HTERT RPE-1 (cell line): Measurements from ENCODE around the gene CXCL1.

Source experiments
- in situ Hi-C: fragments of 300-500 bp; cut with MboI; formaldehyde crosslinking; loops from 4 replicates; pipeline ENCODE4 v1.14.3; 2020; ENCODE audit warnings: low sequenced_read_pairs

Gene CXCL1

GRCh38 chr4:73869130-73870055 is at the start of gene CXCL1:
Gene CXCL1 (plus strand): TSS chr4:73869393. CDS start chr4:73869471, 78 bp downstream.
- in situ Hi-C loops, result no loop called here

DNA sequence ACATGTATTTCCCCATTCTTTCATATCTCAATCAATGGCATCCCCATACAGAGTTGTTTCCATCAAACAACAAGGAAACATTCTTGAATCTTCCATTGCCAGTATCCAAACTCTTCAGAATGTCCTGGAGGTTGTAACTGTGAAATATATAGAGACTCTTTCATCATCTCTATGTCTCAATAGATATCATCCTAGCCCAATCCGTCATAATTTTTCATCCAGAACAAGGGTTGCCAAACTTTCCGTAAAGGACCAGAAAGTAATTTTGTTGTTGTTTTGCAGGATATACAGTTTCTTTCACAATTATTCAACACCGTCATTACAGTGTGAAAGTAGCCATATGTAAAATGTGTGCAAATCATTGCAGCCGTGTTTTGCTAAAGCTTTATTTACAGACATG is 47.9 kb upstream of the CXCL1 start:
- in situ Hi-C loops, result no loop called here

GRCh38 chr4:73822389-73822788 is 46.8 kb upstream of the CXCL1 start:
- in situ Hi-C loops, result no loop called here

DNA sequence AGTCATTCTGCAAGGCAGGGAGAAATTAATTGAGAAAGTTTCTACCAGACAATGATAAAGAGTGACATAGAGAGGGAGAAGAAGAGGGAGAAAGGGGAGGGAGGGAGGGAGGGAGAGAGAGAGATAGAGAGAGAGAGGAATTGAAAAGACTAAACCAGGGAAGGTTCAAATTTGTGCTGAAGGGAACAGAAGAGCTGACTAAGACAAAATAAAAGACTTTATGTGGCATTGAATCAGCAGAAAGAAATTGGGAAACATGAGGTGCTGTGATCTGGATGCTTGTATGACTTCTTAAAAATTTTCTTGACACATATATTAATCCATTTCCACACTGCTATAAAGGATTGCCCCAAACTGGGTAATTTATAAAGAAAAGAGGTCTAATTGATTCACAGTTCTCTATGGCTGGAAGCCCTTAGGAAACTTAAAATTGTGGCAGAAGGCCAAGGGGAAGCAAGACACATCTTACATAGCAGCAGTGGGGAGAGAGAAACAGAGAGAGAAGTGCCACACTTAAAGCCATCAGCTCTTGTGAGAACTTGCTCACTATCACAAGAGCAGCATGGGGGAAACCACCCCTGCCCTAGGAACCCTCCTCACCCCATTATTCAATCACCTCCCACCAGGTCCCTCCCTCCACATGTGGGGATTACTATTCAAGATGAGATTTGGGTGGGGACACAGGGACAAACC is 46.2 kb upstream of the CXCL1 start:
- in situ Hi-C loops, result no loop called here

DNA sequence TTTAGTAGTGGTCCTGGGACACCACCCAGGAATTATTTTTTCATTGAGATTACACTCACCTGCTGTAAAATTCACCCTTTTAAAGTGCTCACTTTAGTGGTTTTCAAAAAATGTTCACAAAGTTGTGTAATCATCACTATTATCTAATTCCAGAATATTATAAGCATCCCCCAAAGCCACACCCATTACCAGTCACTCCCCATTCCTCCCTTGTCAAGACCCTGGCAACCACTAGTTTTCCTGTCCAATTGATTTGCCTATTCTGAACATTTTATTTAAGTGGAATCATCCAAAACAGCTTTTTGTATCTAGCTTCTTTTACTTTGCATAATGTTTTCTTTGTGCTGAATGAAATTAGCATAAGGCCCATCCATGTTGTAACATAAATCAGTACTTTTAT is 45.4 kb upstream of the CXCL1 start:
- in situ Hi-C loops, result no loop called here

DNA sequence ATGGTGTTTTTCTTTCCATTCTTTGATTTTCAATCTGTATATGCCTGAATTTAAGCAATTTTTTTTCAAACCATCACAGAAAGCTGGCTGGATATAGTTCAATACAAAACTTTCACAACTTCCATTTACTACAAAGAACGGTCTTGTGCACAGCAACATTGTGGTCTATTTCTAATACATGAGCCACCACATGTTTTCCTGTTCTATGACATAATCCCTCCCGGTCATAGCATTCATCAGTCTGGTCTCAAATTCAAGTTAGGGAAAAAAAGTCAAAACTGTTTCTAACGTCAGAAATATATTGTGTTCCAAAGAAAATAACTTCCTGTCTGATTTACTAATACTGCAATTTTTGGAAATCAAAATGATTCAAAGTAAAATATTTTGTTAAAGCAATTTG is 40.2 kb upstream of the CXCL1 start:
- in situ Hi-C loops, result no loop called here

- in situ Hi-C loops, result no loop called here
These were observed 37.6 kb upstream of the CXCL1 start for GRCh38 chr4:73831569-73831968.

- in situ Hi-C loops, result no loop called here
These were observed 36.4 kb upstream of the CXCL1 start for GRCh38 chr4:73832651-73833237.

GRCh38 chr4:73836373-73837279 is 32.6 kb upstream of the CXCL1 start, which contains the start of gene CXCL6:
Gene CXCL6 (plus strand): TSS chr4:73836678. CDS start chr4:73836751, 73 bp downstream.
- in situ Hi-C loops, result no loop called here

- in situ Hi-C loops, result no loop called here
These were observed 30.1 kb upstream of the CXCL1 start for GRCh38 chr4:73839071-73839470.

- in situ Hi-C loops, result no loop called here
These were observed 29.5 kb upstream of the CXCL1 start for GRCh38 chr4:73839715-73840114.

DNA sequence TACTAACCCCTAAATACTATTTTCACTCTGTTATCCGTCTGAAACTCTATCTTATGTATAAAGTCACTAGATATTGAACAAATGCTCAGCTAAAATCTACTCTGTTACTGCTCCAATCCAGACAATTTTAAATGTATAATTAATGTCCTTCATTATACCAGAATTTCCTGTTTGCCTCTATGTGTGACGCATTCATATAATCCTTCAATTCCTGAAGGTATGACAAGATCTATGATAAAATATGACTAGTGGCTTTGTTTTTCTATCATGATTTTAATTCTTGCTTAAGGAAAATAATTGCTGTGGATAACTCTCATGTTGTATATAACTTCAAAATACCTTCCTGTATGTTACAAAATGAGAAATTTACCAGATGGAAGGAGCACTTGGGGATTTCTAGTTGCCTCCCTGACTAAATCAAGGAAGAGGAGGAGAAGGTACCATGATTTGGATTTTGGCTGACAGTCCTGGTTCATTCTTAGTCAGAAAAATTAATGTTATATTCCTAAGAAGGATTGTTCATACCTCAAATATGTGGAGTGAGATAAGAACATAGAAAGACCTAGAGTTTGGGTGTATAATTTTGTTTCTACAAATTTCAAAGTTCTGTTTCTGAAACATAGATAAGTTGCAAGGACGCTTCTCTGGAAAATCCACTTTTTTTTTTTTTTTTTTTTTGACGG is 27.8 kb upstream of the CXCL1 start:
- in situ Hi-C loops, result no loop called here

- in situ Hi-C loops, result no loop called here
These were observed 26.5 kb upstream of the CXCL1 start for GRCh38 chr4:73842696-73843095.

GRCh38 chr4:73843369-73843768 is 25.8 kb upstream of the CXCL1 start:
- in situ Hi-C loops, result no loop called here

DNA sequence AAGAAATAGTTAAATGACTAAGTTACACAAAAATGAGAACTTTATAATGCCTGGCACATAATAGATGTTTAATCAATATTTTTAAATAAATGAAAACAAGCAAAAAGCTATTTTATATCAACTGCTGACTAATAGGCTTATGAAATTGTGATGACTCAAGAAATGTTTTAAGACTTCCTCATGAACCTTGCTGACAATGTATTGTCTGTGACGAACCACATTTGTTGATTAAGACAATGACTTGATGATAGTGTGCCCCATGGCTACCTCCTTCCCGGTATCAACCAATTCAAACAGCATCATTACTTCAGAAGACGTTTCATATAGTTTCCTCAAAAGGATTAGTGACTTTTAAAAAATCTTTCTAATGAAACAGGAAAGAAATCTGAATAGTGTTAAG is 24.8 kb upstream of the CXCL1 start:
- in situ Hi-C loops, result no loop called here

DNA sequence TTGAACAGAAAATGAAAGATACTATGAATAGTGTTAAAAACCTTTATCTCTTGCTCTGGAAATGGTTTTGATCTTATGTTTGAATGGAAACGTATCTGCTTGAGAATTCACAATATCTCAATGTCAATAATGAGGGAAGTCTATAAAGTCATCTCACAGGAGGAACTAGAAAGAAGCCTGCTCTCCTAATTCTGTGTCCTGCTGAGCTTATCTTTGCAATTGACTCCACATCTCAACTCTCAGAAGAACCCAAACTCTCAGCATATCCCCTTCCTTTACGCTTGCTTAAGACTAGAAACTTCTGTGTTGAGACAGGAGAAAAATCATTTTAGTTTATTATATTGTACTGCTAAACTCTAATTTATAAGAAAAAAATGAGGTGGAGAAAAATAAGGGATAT is 24.4 kb upstream of the CXCL1 start:
- in situ Hi-C loops, result no loop called here

GRCh38 chr4:73847526-73848182 is 21.5 kb upstream of the CXCL1 start:
- in situ Hi-C loops, result no loop called here

GRCh38 chr4:73848183-73848777 is 20.9 kb upstream of the CXCL1 start:
- in situ Hi-C loops, result no loop called here
